ENCODE results near the gene TAS2R31. TPM values are rescaled to one million over a fixed set of nuclear protein-coding genes. Genes with fewer than 3 reads are reported as not detected.
A peak's percentile ranks its signal among the peaks of the same experiment; 100 is the strongest.

Gene TAS2R31
- total RNA-seq, 1 experiment from 2014 or later, result 1.7 TPM

- Histone ChIP-seq H4K20me1 (ENCODE audit: control insufficient read depth, insufficient read depth, insufficient read length) (no peaks in the 10 kb centered on the region), H3K14ac (ENCODE audit: insufficient read depth, low read length) (no peak within 1 kb of the TSS), H3K56ac (ENCODE audit: insufficient read length, low read depth, low read length) (no peak within 1 kb of the TSS), H2AK5ac (ENCODE audit: insufficient read length, low read length) (no peak within 1 kb of the TSS), H2BK15ac (ENCODE audit: low read depth, low read length) (no peak within 1 kb of the TSS), H2BK120ac (ENCODE audit: low read depth, low read length, poor library complexity, severe bottlenecking) (no peak within 1 kb of the TSS), H3K27me3 (ENCODE audit: insufficient read depth, low read length) (no peaks in the 10 kb centered on the region), H3K9ac (ENCODE audit: extremely low read depth, insufficient read length, low read length) (no peak within 1 kb of the TSS), H2BK20ac (ENCODE audit: low read depth, low read length, poor library complexity, severe bottlenecking) (no peak within 1 kb of the TSS), H3K23me2 (ENCODE audit: insufficient read length, low read depth, low read length, poor library complexity, severe bottlenecking) (no peaks in the 10 kb centered on the region), H3T11ph (ENCODE audit: low read length) (no peak within 1 kb of the TSS), H4K8ac (replicated peaks; ENCODE audit: insufficient read length, low read depth, low read length) (no peak within 1 kb of the TSS), H3K9me3 (ENCODE audit: control insufficient read depth, low read depth, low read length) (no peaks in the 10 kb centered on the region), H3K79me2 (ENCODE audit: insufficient read depth, low read length) (no peaks in the 10 kb centered on the region), H3K4me1 (ENCODE audit: insufficient read depth, low read length) (no peaks in the 10 kb centered on the region), H2AFZ (ENCODE audit: low read length) (no peak within 1 kb of the TSS), H3K23ac (ENCODE audit: insufficient read length, low read depth, low read length) (no peak within 1 kb of the TSS), H4K91ac (ENCODE audit: insufficient read length, low read depth, low read length) (no peak within 1 kb of the TSS), H3K4me2 (ENCODE audit: insufficient read depth, insufficient read length, low read length) (no peak within 1 kb of the TSS), H3K4ac (ENCODE audit: low read depth, low read length) (no peak within 1 kb of the TSS), H3K79me1 (ENCODE audit: insufficient read depth, low read depth, low read length, poor library complexity, severe bottlenecking) (no peaks in the 10 kb centered on the region), H3K18ac (ENCODE audit: insufficient read length, low read depth, low read length) (no peak within 1 kb of the TSS), H2BK5ac (ENCODE audit: insufficient read length, low read length) (no peak within 1 kb of the TSS), H4K5ac (ENCODE audit: insufficient read length, low read depth, low read length) (no peak within 1 kb of the TSS), H2BK12ac (ENCODE audit: insufficient read length, low read depth, low read length) (no peak within 1 kb of the TSS), H3K27ac (ENCODE audit: insufficient read length, low read depth, low read length) (no peak within 1 kb of the TSS)
- Mint-ChIP-seq H3K36me3 (ENCODE audit: insufficient read depth in 1 of 3, low read depth in 3 of 3) (peaks cover 3 to 19% (median 4%) of the 10 kb centered on the region in 3 experiments; a peak in 5 of 7 replicates), H3K4me3 (no peak within 1 kb of the TSS), H3K4me1 (no peaks in the 10 kb centered on the region), H3K27ac (peak within 1 kb of the TSS in 1 of 3 experiments; percentile 24; a peak in 1 of 7 replicates), H3K27me3 (ENCODE audit: low read depth) (no peaks in the 10 kb centered on the region), H3K9me3 (peaks cover 0 to 4% of the 10 kb centered on the region in 2 experiments; a peak in 1 of 5 replicates)
- no peak for TF ChIP-seq CTCF (conservative IDR thresholded peaks at IDR 0.05)
- no peak for DNase-seq
Measured at GRCh38 chr12:10998204-10998603, 33.0 kb downstream of the TAS2R31 start, which contains the start of gene TAS2R20. Gene TAS2R20 (minus strand): TSS chr12:10998304. CDS start chr12:10997875, 429 bp downstream.
